Activated T-helper 17 cell treated with anti-CD3 and anti-CD28 coated beads, Interleukin-2, amount 50 U/mL, for 72 hours (primary cell): ENCODE results near the gene NCKAP5. TPM values are rescaled to one million over a fixed set of nuclear protein-coding genes. Genes with fewer than 3 reads are reported as not detected.
"Not testable (repeated sequence)": the region's sequence is repeated elsewhere in the genome, so short reads cannot be mapped to it uniquely, and the experiment has no call there.

ENCODE experiments used
- ATAC-seq: fragments of 150-1000 bp; cut with Tn5 transposase; replicated peaks from 2 replicates; pipeline ENCODE4 v1.10.0; 2021; ENCODE audit warnings: mild to moderate bottlenecking, moderate library complexity
- H3K27ac Mint-ChIP-seq: one replicate; pipeline ENCODE4 v1.8.0; 2022; ENCODE audit warnings: mixed read lengths
- H3K27me3 Mint-ChIP-seq: one replicate; pipeline ENCODE4 v1.8.0; 2022; ENCODE audit warnings: mixed read lengths
- H3K36me3 Mint-ChIP-seq: one replicate; pipeline ENCODE4 v1.8.0; 2022; ENCODE audit warnings: low read depth, mild to moderate bottlenecking, mixed read lengths
- H3K4me1 Mint-ChIP-seq: one replicate; pipeline ENCODE4 v1.8.0; 2022; ENCODE audit warnings: mixed read lengths
- H3K4me3 Mint-ChIP-seq: one replicate; pipeline ENCODE4 v1.8.0; 2022; ENCODE audit warnings: mild to moderate bottlenecking, mixed read lengths
- H3K9me3 Mint-ChIP-seq: one replicate; pipeline ENCODE4 v1.8.0; 2022; ENCODE audit warnings: mixed read lengths
- total RNA-seq, 2 donors: library from RNA; stranded (reverse); gene quantifications; one replicate each; pipeline ENCODE4 v1.2.3, GENCODE V29; 2022

The NCKAP5 gene
- total RNA-seq, 2 donors from 2014 or later = not detected

GRCh38 chr2:133486771-133487191 lies 81.5 kb downstream of the NCKAP5 start:
- no peaks in the 10 kb centered on the region for H3K36me3 Mint-ChIP-seq
- peaks cover 11% of the 10 kb centered on the region for H3K27me3 Mint-ChIP-seq
- no peak overlapping the region for H3K27ac Mint-ChIP-seq
- no peak overlapping the region for H3K4me3 Mint-ChIP-seq
- ATAC-seq = no peak
- H3K4me1 Mint-ChIP-seq = no peaks in the 10 kb centered on the region
- peaks cover 6% of the 10 kb centered on the region for H3K9me3 Mint-ChIP-seq

- Mint-ChIP-seq H3K4me3 (no peak overlapping the region), H3K27ac (no peak overlapping the region), H3K27me3 (peaks cover 12% of the 10 kb centered on the region), H3K36me3 (no peaks in the 10 kb centered on the region), H3K4me1 (no peaks in the 10 kb centered on the region), H3K9me3 (peaks cover 5% of the 10 kb centered on the region)
- ATAC-seq = no peak
These were observed 82.4 kb downstream of the NCKAP5 start for GRCh38 chr2:133485868-133486267.

GRCh38 chr2:133484784-133485183 lies 83.5 kb downstream of the NCKAP5 start:
- peaks cover 12% of the 10 kb centered on the region for H3K27me3 Mint-ChIP-seq
- no peaks in the 10 kb centered on the region for H3K36me3 Mint-ChIP-seq
- no peak overlapping the region for H3K27ac Mint-ChIP-seq
- H3K4me1 Mint-ChIP-seq = no peaks in the 10 kb centered on the region
- H3K9me3 Mint-ChIP-seq = peaks cover 5% of the 10 kb centered on the region
- ATAC-seq = no peak
- no peak overlapping the region for H3K4me3 Mint-ChIP-seq

- H3K9me3 Mint-ChIP-seq = peaks cover 5% of the 10 kb centered on the region
- no peak overlapping the region for H3K27ac Mint-ChIP-seq
These were observed 84.2 kb downstream of the NCKAP5 start for GRCh38 chr2:133484106-133484505.

GRCh38 chr2:133483181-133483580 lies 85.1 kb downstream of the NCKAP5 start:
- Mint-ChIP-seq H3K9me3 (peaks cover 5% of the 10 kb centered on the region), H3K27ac (no peak overlapping the region), H3K27me3 (peaks cover 12% of the 10 kb centered on the region), H3K4me1 (no peaks in the 10 kb centered on the region), H3K36me3 (no peaks in the 10 kb centered on the region), H3K4me3 (no peak overlapping the region)
- no peak for ATAC-seq

More at GRCh38 chr2:133484106-133484505, 84.2 kb downstream of the NCKAP5 start:
- peaks cover 12% of the 10 kb centered on the region for H3K27me3 Mint-ChIP-seq
- no peak overlapping the region for H3K4me3 Mint-ChIP-seq
- no peaks in the 10 kb centered on the region for H3K4me1 Mint-ChIP-seq
- no peak for ATAC-seq
- no peaks in the 10 kb centered on the region for H3K36me3 Mint-ChIP-seq

- Mint-ChIP-seq H3K4me1 (no peaks in the 10 kb centered on the region), H3K9me3 (peaks cover 5% of the 10 kb centered on the region), H3K27ac (no peak overlapping the region)
These were observed 87.4 kb downstream of the NCKAP5 start for GRCh38 chr2:133480707-133481429.

GRCh38 chr2:133477616-133477990 lies 90.7 kb downstream of the NCKAP5 start:
- Mint-ChIP-seq H3K27ac (no peak overlapping the region), H3K9me3 (peaks cover 5% of the 10 kb centered on the region), H3K27me3 (peaks cover 12% of the 10 kb centered on the region), H3K4me1 (no peaks in the 10 kb centered on the region), H3K36me3 (no peaks in the 10 kb centered on the region), H3K4me3 (no peak overlapping the region)
- ATAC-seq = no peak

More at GRCh38 chr2:133480707-133481429, 87.4 kb downstream of the NCKAP5 start:
- Mint-ChIP-seq H3K4me3 (no peak overlapping the region), H3K27me3 (peaks cover 12% of the 10 kb centered on the region), H3K36me3 (no peaks in the 10 kb centered on the region)
- no peak for ATAC-seq

GRCh38 chr2:133476931-133477615 lies 91.2 kb downstream of the NCKAP5 start:
- H3K27me3 Mint-ChIP-seq = peaks cover 13% of the 10 kb centered on the region
- no peak overlapping the region for H3K4me3 Mint-ChIP-seq
- H3K27ac Mint-ChIP-seq = no peak overlapping the region
- no peaks in the 10 kb centered on the region for H3K4me1 Mint-ChIP-seq
- H3K36me3 Mint-ChIP-seq = no peaks in the 10 kb centered on the region
- no peak for ATAC-seq
- H3K9me3 Mint-ChIP-seq = peaks cover 5% of the 10 kb centered on the region

- peaks cover 6% of the 10 kb centered on the region for H3K27me3 Mint-ChIP-seq
- no peak overlapping the region for H3K27ac Mint-ChIP-seq
- no peaks in the 10 kb centered on the region for H3K36me3 Mint-ChIP-seq
- no peaks in the 10 kb centered on the region for H3K4me1 Mint-ChIP-seq
- no peaks in the 10 kb centered on the region for H3K9me3 Mint-ChIP-seq
- ATAC-seq = no peak
- no peak overlapping the region for H3K4me3 Mint-ChIP-seq
These were observed 92.0 kb downstream of the NCKAP5 start for GRCh38 chr2:133476286-133476685.

GRCh38 chr2:133475610-133476009 lies 92.7 kb downstream of the NCKAP5 start:
- H3K27me3 Mint-ChIP-seq = peaks cover 6% of the 10 kb centered on the region
- no peak for ATAC-seq
- H3K9me3 Mint-ChIP-seq = no peaks in the 10 kb centered on the region
- H3K4me1 Mint-ChIP-seq = no peaks in the 10 kb centered on the region
- no peak overlapping the region for H3K4me3 Mint-ChIP-seq
- H3K36me3 Mint-ChIP-seq = no peaks in the 10 kb centered on the region
- no peak overlapping the region for H3K27ac Mint-ChIP-seq

- not testable (repeated sequence) for H3K4me1 Mint-ChIP-seq, H3K4me3 Mint-ChIP-seq, H3K27me3 Mint-ChIP-seq, H3K9me3 Mint-ChIP-seq, H3K36me3 Mint-ChIP-seq, ATAC-seq, H3K27ac Mint-ChIP-seq
These were observed 97.8 kb downstream of the NCKAP5 start for GRCh38 chr2:133470446-133470845.

- no peaks in the 10 kb centered on the region for H3K4me1 Mint-ChIP-seq
- ATAC-seq = no peak
- H3K9me3 Mint-ChIP-seq = no peaks in the 10 kb centered on the region
- H3K27me3 Mint-ChIP-seq = no peaks in the 10 kb centered on the region
- no peak overlapping the region for H3K27ac Mint-ChIP-seq
- no peak overlapping the region for H3K4me3 Mint-ChIP-seq
- H3K36me3 Mint-ChIP-seq = no peaks in the 10 kb centered on the region
These were observed 105.5 kb downstream of the NCKAP5 start for GRCh38 chr2:133462811-133463210.

- no peak overlapping the region for H3K27ac Mint-ChIP-seq
- no peaks in the 10 kb centered on the region for H3K9me3 Mint-ChIP-seq
- H3K4me3 Mint-ChIP-seq = no peak overlapping the region
- H3K36me3 Mint-ChIP-seq = no peaks in the 10 kb centered on the region
- no peaks in the 10 kb centered on the region for H3K4me1 Mint-ChIP-seq
- no peak for ATAC-seq
- H3K27me3 Mint-ChIP-seq = no peaks in the 10 kb centered on the region
These were observed 106.8 kb downstream of the NCKAP5 start for GRCh38 chr2:133461484-133461883.

- Mint-ChIP-seq H3K27ac (no peak overlapping the region), H3K4me3 (no peak overlapping the region), H3K36me3 (no peaks in the 10 kb centered on the region), H3K9me3 (no peaks in the 10 kb centered on the region), H3K4me1 (no peaks in the 10 kb centered on the region), H3K27me3 (no peaks in the 10 kb centered on the region)
- ATAC-seq = no peak
These were observed 108.7 kb downstream of the NCKAP5 start for GRCh38 chr2:133459590-133459989.

- no peak for ATAC-seq
- H3K36me3 Mint-ChIP-seq = no peaks in the 10 kb centered on the region
- H3K27me3 Mint-ChIP-seq = no peaks in the 10 kb centered on the region
- no peaks in the 10 kb centered on the region for H3K9me3 Mint-ChIP-seq
- H3K27ac Mint-ChIP-seq = no peak overlapping the region
- no peak overlapping the region for H3K4me3 Mint-ChIP-seq
- H3K4me1 Mint-ChIP-seq = no peaks in the 10 kb centered on the region
These were observed 110.0 kb downstream of the NCKAP5 start for GRCh38 chr2:133458280-133458679.
